Subcutaneous adipose tissue (tissue), 4 donors: ENCODE results near the gene MAP3K5. TPM values are rescaled to one million over a fixed set of nuclear protein-coding genes. Genes with fewer than 3 reads are reported as not detected.

Experiments used
- total RNA-seq, 4 donors: library from RNA; depleted of rRNA; stranded (reverse); fragments of >200 nt; gene quantifications; one replicate each; pipeline ENCODE4 v1.1.0, GENCODE V29; 2016
- TF ChIP-seq, protein P1 (sequence below): fragments of 450-650 bp; IDR thresholded peaks from one replicate; pipeline ENCODE4 v1.5.1; 2016; ENCODE audit warnings: low read depth, mild to moderate bottlenecking, control low read depth, antibody characterized with exemption, moderate library complexity

The MAP3K5 gene
- total RNA-seq, 4 donors from 2014 or later: 20.9 to 44.0 (median 37.1) TPM

DNA sequence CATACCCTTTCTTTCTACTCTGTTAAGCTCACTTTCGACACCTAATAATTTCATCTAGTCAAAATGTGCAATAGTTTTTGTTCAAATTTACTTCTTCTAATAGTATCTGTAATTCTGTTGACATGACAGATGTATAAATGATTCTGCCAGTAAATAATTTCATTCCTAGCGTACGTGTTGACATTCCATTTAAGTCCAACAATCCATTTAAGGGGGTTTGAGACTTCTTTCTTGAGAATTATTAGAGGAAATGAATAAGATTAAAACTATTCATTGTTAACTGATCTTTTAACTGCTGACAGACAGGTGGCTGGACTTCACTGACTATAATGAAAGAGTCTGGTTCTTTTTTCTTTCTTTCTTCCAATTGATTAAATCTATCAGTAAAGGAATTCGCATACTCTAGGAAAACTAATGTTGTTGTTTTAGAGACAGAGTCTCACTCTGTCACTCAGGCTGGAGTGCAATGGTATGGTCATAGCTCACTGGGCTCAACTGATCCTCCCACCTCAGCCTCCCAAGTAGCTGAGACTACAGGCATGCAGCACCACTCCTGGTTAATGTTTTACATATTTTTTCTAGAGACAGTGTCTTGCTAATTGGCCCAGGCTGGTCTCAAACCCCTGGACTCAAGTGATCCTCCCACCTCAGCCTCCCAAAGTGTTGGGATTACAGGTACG lies 55.9 kb downstream of the MAP3K5 start:
- TF ChIP-seq, protein P1, sequence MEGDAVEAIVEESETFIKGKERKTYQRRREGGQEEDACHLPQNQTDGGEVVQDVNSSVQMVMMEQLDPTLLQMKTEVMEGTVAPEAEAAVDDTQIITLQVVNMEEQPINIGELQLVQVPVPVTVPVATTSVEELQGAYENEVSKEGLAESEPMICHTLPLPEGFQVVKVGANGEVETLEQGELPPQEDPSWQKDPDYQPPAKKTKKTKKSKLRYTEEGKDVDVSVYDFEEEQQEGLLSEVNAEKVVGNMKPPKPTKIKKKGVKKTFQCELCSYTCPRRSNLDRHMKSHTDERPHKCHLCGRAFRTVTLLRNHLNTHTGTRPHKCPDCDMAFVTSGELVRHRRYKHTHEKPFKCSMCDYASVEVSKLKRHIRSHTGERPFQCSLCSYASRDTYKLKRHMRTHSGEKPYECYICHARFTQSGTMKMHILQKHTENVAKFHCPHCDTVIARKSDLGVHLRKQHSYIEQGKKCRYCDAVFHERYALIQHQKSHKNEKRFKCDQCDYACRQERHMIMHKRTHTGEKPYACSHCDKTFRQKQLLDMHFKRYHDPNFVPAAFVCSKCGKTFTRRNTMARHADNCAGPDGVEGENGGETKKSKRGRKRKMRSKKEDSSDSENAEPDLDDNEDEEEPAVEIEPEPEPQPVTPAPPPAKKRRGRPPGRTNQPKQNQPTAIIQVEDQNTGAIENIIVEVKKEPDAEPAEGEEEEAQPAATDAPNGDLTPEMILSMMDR: no peak

DNA sequence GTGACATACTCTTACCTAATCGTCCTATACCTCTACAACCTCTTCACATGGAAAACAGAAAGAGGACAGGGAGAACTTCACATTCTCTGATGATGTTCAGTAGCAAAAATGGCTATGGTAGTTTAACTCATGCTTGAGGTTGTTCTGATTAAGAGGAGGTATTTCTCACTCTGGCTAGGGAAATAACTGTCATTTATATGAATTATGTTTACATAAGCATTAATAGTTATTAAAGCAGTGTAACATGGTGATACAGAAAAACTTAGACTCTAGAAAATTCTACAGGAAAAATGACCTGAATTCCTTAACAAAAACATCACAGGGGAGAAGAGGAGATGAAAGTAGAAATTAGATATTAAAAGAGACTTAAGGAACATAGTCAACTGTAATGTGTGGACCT lies 57.3 kb downstream of the MAP3K5 start:
- TF ChIP-seq, protein P1: no peak

DNA sequence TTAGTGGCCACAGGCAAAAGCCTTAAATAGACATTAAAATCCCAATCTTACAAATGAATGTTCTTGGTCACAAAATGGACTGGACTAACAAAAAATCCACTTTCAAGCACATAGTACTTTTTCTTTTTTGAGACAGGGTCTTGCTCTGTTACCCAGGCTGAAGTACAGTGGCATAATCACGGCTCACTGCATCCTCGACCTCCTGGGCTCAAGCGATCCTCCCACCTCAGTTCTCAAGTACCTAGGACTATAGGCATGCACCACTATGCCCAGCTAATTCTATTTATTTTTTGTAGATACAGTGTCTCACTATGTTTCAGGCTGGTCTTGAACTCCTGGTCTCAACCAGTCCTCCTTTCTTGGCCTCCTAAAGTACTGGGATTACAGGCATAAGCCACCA lies 59.4 kb downstream of the MAP3K5 start:
- TF ChIP-seq, protein P1: no peak

DNA sequence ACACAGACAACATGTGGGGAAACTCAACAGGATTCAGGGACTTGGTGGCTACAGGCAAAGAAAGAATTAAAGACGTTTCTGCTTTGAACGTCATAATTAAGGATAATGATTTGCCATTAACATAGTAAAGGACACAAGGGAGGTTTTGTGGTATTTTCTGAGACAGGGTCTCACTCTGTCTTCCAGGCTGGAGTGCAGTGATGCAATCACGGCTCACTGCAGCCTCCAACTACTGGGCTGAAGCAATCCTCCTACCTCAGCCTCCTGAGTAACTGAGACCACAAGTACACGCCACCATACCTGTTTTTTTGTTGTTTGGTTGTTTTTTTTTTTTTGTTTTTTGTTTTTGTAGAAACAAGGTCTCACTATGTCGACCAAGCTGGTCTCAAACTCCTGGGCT lies 62.4 kb downstream of the MAP3K5 start:
- TF ChIP-seq, protein P1: no peak

DNA sequence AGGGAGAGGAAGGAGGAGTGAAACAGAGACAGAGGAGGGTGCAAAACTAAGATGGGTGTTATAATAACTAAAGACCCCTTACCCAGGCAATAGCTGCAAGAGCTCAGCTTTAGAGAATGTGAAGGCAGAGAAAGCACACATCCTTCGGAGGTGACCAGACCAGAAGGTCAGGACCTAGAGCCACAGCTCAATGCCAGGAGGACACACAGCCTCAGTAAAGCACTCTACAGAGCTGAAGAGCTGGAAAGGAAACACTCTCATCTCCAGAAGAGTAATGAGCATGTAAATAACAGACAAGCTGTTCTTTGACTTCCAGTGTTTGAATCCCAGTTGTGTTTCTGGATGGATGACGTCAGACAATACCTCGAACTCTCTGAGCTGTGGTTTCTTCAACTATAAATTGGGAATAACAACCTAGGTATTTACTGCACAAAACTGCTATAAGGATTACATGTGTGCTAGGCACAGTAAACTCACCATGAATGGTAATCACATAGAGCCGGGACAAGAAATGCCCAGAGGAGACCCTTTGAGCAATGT lies 63.2 kb downstream of the MAP3K5 start:
- TF ChIP-seq, protein P1: no peak

DNA sequence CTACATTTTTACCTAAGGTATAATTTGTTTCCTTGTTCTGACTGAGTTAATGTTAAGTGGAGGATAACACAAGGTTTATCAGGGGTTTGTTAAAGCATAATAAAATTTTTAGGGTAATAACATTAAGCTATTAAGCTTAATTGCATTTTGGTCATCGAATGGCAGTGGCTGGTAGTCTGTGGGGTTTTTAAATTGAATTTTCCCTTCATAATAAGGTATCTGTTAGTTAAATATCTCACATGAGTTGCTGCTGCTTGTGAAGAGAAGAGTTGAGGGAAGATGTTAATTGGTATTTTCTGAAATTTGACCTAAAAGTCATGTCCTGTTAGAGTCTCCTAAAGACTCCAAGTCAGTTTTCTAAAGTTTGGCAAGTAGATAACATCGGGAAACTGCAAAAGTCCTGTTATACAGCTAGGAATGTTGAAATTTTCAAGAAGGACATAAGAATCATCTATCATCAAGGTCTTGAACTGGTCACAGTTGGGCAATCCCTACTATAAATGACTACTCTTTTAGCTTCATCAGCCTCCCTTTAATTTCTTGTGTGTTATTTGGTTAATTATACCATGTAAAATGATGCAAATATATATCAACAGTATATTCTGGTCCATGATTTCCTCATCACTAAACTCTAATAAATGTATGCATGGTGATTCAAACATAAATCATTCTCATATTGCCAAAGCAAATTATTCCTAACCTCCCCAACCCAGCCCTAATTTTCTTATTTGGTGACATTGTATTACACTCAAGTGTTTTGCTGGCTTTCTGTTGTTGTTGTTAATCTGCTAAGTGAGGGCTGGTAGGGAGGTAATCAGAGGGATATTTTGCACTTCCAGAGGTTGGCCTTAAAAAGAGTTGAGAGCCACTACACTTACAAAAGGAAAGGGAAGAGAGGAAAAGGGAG lies 64.0 kb downstream of the MAP3K5 start:
- TF ChIP-seq, protein P1: no peak
